Measurements from ENCODE around the gene UIMC1. TPM values are rescaled to one million over a fixed set of nuclear protein-coding genes. Genes with fewer than 3 reads are reported as not detected.

UIMC1 gene
- total RNA-seq, 1 donor from 2014 or later = 40.9 TPM

DNA sequence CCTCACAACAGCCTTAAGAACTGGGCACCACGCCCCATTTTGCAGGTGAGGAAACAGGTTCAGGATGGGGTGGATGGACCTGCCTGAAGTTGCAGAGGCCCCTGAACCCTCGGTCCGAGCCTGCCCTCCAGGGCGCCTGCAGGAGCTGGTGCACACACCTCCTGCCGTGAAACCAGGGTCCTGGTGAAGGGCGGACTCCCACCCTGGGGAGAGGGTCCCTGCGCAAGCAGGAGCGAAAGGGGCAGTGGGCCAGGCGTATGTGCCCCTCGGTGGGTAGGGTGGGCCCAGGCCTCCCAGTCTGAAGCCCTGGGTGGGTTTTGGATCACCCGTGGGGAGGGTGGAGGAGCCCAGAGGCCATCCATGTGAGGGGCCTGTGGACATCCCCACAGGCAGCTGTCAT is 145.3 kb downstream of the UIMC1 start:
- no peak for DNase-seq (ENCODE audit: low spot score)
- TF ChIP-seq, protein P1, sequence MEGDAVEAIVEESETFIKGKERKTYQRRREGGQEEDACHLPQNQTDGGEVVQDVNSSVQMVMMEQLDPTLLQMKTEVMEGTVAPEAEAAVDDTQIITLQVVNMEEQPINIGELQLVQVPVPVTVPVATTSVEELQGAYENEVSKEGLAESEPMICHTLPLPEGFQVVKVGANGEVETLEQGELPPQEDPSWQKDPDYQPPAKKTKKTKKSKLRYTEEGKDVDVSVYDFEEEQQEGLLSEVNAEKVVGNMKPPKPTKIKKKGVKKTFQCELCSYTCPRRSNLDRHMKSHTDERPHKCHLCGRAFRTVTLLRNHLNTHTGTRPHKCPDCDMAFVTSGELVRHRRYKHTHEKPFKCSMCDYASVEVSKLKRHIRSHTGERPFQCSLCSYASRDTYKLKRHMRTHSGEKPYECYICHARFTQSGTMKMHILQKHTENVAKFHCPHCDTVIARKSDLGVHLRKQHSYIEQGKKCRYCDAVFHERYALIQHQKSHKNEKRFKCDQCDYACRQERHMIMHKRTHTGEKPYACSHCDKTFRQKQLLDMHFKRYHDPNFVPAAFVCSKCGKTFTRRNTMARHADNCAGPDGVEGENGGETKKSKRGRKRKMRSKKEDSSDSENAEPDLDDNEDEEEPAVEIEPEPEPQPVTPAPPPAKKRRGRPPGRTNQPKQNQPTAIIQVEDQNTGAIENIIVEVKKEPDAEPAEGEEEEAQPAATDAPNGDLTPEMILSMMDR (IDR thresholded peaks at IDR 0.05; ENCODE audit: unreplicated experiment) = no peak
- no peaks in the 10 kb centered on the region for H3K4me1 Mint-ChIP-seq (ENCODE audit: unreplicated experiment)
- H3K36me3 Mint-ChIP-seq (ENCODE audit: low read depth, unreplicated experiment) = no peaks in the 10 kb centered on the region
- no peak overlapping the region for H3K4me3 Mint-ChIP-seq (ENCODE audit: unreplicated experiment)
- no peaks in the 10 kb centered on the region for H3K9me3 Mint-ChIP-seq (ENCODE audit: unreplicated experiment)
- H3K27me3 Mint-ChIP-seq (ENCODE audit: unreplicated experiment) = peaks cover 7% of the 10 kb centered on the region
- H3K27ac Mint-ChIP-seq (ENCODE audit: unreplicated experiment) = no peak overlapping the region

DNA sequence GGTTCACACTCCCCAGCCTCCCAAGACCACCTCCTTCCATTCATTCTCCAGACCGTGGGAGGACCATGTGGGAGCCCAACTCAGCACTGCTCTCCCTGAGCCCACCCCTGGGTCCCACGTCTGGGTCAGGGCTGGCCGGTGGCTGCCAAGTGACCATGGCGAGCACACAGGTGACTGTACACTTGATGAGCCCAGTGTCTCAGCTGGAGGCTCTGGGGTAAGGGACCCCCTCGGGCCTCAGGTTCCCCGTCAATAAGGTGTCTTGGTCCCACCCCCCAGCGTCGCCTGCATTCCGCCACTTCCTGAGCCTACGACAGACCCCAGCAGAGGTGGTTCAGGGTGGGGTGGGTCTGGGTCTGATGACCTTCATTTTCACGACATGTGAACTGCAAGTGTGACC is 146.2 kb downstream of the UIMC1 start:
- peaks cover 7% of the 10 kb centered on the region for H3K27me3 Mint-ChIP-seq (ENCODE audit: unreplicated experiment)
- H3K4me3 Mint-ChIP-seq (ENCODE audit: unreplicated experiment) = no peak overlapping the region
- DNase-seq (ENCODE audit: low spot score) = no peak
- H3K9me3 Mint-ChIP-seq (ENCODE audit: unreplicated experiment) = no peaks in the 10 kb centered on the region
- no peak overlapping the region for H3K27ac Mint-ChIP-seq (ENCODE audit: unreplicated experiment)
- H3K36me3 Mint-ChIP-seq (ENCODE audit: low read depth, unreplicated experiment) = no peaks in the 10 kb centered on the region
- no peaks in the 10 kb centered on the region for H3K4me1 Mint-ChIP-seq (ENCODE audit: unreplicated experiment)
- TF ChIP-seq, protein P1 (IDR thresholded peaks at IDR 0.05; ENCODE audit: unreplicated experiment) = no peak

DNA sequence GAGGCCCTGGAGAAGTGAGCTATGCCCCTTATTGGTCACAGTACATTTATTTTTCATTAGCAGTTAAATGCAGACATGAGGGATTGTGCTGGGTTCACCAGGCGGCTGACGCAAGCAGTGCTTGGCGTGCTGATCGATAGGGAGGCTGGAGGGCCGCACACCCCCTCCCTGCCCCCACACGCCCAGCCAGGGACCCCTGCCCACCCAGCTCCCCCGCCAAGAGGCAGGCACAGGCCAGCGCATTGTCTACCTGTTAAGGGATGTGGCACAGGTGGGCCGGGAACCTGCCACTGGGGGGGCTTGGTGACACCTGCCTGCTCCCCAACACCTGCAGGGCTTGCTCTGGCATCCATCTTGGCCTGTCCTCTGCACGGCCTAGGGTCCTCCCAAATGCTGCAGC is 146.7 kb downstream of the UIMC1 start:
- Mint-ChIP-seq H3K27ac (ENCODE audit: unreplicated experiment) (no peak overlapping the region), H3K9me3 (ENCODE audit: unreplicated experiment) (no peaks in the 10 kb centered on the region), H3K27me3 (ENCODE audit: unreplicated experiment) (peaks cover 7% of the 10 kb centered on the region), H3K4me1 (ENCODE audit: unreplicated experiment) (no peaks in the 10 kb centered on the region), H3K4me3 (ENCODE audit: unreplicated experiment) (no peak overlapping the region), H3K36me3 (ENCODE audit: low read depth, unreplicated experiment) (no peaks in the 10 kb centered on the region)
- TF ChIP-seq, protein P1 (IDR thresholded peaks at IDR 0.05; ENCODE audit: unreplicated experiment) = no peak
- DNase-seq (ENCODE audit: low spot score) = no peak

DNA sequence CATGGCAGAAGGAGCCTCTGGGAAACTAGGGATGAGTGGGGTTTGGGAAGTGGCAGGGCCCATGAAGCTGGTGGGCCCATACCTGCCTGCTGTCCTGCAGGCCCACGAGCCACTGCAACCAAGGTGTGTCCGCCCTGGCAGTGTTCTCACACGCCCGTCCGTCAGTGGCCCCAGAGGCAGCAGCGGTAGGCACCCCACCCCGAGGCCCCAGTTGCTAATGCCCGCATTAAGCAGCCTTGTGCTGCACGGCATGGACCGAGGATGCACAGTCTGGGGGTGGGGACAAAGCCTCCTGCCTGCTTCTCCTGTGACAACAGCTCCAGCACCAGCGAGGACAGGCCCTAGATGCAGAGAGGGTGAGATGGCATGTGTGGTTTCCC is 148.7 kb downstream of the UIMC1 start:
- TF ChIP-seq, protein P1 (IDR thresholded peaks at IDR 0.05; ENCODE audit: unreplicated experiment) = no peak
- H3K27me3 Mint-ChIP-seq (ENCODE audit: unreplicated experiment) = peaks cover 9% of the 10 kb centered on the region
- H3K4me3 Mint-ChIP-seq (ENCODE audit: unreplicated experiment) = peak overlapping the region; percentile 68
- H3K36me3 Mint-ChIP-seq (ENCODE audit: low read depth, unreplicated experiment) = no peaks in the 10 kb centered on the region
- no peak overlapping the region for H3K27ac Mint-ChIP-seq (ENCODE audit: unreplicated experiment)
- DNase-seq (ENCODE audit: low spot score) = no peak
- H3K4me1 Mint-ChIP-seq (ENCODE audit: unreplicated experiment) = no peaks in the 10 kb centered on the region
- no peaks in the 10 kb centered on the region for H3K9me3 Mint-ChIP-seq (ENCODE audit: unreplicated experiment)

DNA sequence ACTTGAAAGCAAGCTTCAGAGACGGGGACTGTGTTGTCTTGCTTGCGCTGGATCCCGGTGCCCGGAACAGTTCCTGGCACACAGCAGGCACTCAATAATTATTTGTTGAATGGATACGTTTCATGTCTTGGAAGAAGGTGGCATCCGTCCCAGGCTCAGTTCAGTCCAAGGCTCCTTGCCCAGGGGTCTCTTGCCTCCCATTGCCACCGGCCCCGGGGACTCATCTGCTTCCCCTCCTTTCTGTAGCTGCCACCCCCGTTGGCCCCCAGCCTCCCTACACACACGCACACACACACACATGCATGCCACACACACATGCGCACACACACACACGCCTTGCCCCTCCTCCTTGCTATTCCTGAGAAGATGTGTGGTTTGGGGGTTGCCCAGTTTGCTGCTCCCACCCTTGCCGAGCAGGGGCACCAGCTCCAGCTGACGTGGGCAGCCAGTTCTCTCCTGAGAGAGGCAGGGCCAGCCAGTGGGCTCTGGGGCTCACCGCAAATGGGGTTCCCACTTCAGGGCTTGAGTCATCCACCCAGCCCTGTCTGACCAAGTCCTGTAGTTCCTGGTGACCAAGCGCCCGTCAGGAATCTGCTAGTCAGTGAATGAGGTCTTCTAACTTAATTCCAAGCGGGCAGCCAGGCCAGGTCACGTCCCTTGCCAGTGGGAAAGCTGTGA is 149.2 kb downstream of the UIMC1 start:
- no peak for DNase-seq (ENCODE audit: low spot score)
- Mint-ChIP-seq H3K4me1 (ENCODE audit: unreplicated experiment) (no peaks in the 10 kb centered on the region), H3K9me3 (ENCODE audit: unreplicated experiment) (no peaks in the 10 kb centered on the region), H3K4me3 (ENCODE audit: unreplicated experiment) (no peak overlapping the region), H3K36me3 (ENCODE audit: low read depth, unreplicated experiment) (no peaks in the 10 kb centered on the region), H3K27ac (ENCODE audit: unreplicated experiment) (peak overlapping the region; percentile 42), H3K27me3 (ENCODE audit: unreplicated experiment) (peaks cover 9% of the 10 kb centered on the region)
- TF ChIP-seq, protein P1 (IDR thresholded peaks at IDR 0.05; ENCODE audit: unreplicated experiment) = no peak

All from endothelial cell (in vitro differentiated cells).